CD4-positive, alpha-beta T cell treated with Interleukin-2 at 100 ng/mL for 4 hours (primary cell): ENCODE data around the gene GBP3.
"Not testable (repeated sequence)": the region's sequence is repeated elsewhere in the genome, so short reads cannot be mapped to it uniquely, and the experiment has no call there.

Source experiments
- DNase-seq: peaks from one replicate; pipeline ENCODE4 v3.0.0-alpha.2; 2020; ENCODE audit warnings: low spot score

The GBP3 gene

GRCh38 chr1:89041119-89041641 lies 18.5 kb upstream of the GBP3 start:
- peak; percentile 38 for DNase-seq

- no peak for DNase-seq
Measured at GRCh38 chr1:89040315-89040626, 17.6 kb upstream of the GBP3 start.

- no peak for DNase-seq
Measured at GRCh38 chr1:89037186-89037585, 14.5 kb upstream of the GBP3 start.

- DNase-seq: no peak
Measured at GRCh38 chr1:89035080-89035479, 12.4 kb upstream of the GBP3 start.

GRCh38 chr1:89034004-89034403 lies 11.3 kb upstream of the GBP3 start:
- peak; percentile 44 for DNase-seq

- peak; percentile 68 for DNase-seq
Measured at GRCh38 chr1:89029051-89029450, 6.4 kb upstream of the GBP3 start.

- no peak for DNase-seq
Measured at GRCh38 chr1:89025928-89026327, 3.3 kb upstream of the GBP3 start.

GRCh38 chr1:89023026-89023425 lies 360 bp upstream of the GBP3 start:
- DNase-seq: no peak

- DNase-seq: not testable (repeated sequence)
Measured at GRCh38 chr1:89018318-89018717, 4.3 kb downstream of the GBP3 start.

- DNase-seq: no peak
Measured at GRCh38 chr1:89008511-89008910, 14.2 kb downstream of the GBP3 start.

- no peak for DNase-seq
Measured at GRCh38 chr1:89005286-89006151, 17.1 kb downstream of the GBP3 start.

GRCh38 chr1:89002176-89002575 lies 20.5 kb downstream of the GBP3 start:
- DNase-seq: not testable (repeated sequence)

GRCh38 chr1:89001510-89001909 lies 21.2 kb downstream of the GBP3 start:
- no peak for DNase-seq

- DNase-seq: peak; percentile 87
Measured at GRCh38 chr1:88998716-88999115, 23.9 kb downstream of the GBP3 start.

GRCh38 chr1:88990426-88990825 lies 32.2 kb downstream of the GBP3 start:
- no peak for DNase-seq

- DNase-seq: no peak
Measured at GRCh38 chr1:88985692-88986091, 37.0 kb downstream of the GBP3 start.

- peak; percentile 61 for DNase-seq
Measured at GRCh38 chr1:88985032-88985431, 37.6 kb downstream of the GBP3 start.

GRCh38 chr1:88984569-88984968 lies 38.1 kb downstream of the GBP3 start:
- no peak for DNase-seq

- peak; percentile 70 for DNase-seq
Measured at GRCh38 chr1:88983791-88984559, 38.7 kb downstream of the GBP3 start.

GRCh38 chr1:88982055-88982454 lies 40.6 kb downstream of the GBP3 start:
- peak; percentile 41 for DNase-seq

- DNase-seq: not testable (repeated sequence)
Measured at GRCh38 chr1:88981506-88981905, 41.2 kb downstream of the GBP3 start.

- DNase-seq: no peak
Measured at GRCh38 chr1:88980870-88981269, 41.8 kb downstream of the GBP3 start.

GRCh38 chr1:88979749-88980116 lies 42.9 kb downstream of the GBP3 start:
- DNase-seq: no peak
